HepG2 (cell line): ENCODE data around the gene RNF114. TPM values are rescaled to one million over a fixed set of nuclear protein-coding genes. Genes with fewer than 3 reads are reported as not detected.

ENCODE experiments used
- ATAC-seq: fragments of 200-7000 bp; cut with Tn5 transposase; 3 replicates; pipeline ENCODE4 v1.9.1; 2020; ENCODE audit warnings: mild to moderate bottlenecking, moderate library complexity
- BruUV-seq: library from RNA; stranded (reverse); fragments of 400-500 nt; replicated peaks from 2 replicates; lab custom pipeline; 2021; lab: Mats Ljungman, UMichigan
- CTCF ChIA-PET: fragments of 300-600 bp; formaldehyde crosslinking; extraction: SDS; loops from one replicate; lab custom pipeline; 2021; ENCODE audit warnings: low total read pairs, inconsistent platforms, low intra/inter-chr PET ratio; lab: Yijun Ruan, JAX
- POLR2A ChIA-PET: fragments of 350-600 bp; sonication (Branson Sonifier 250); formaldehyde crosslinking; loops from one replicate; lab custom pipeline; 2020; ENCODE audit warnings: antibody characterized with exemption, inconsistent platforms; lab: Yijun Ruan, JAX
- DNase-seq: peaks from one replicate; pipeline ENCODE4 v3.0.0-alpha.2; 2015; ENCODE audit warnings: low spot score
- FAIRE-seq: peaks from 3 replicates; lab custom pipeline; 2011; peaks lifted over from hg19 to GRCh38; lab: Jason Lieb, UNC
- H2AFZ ChIP-seq: one replicate; pipeline ENCODE4 v1.6.1; 2011; ENCODE audit warnings: low read length, inconsistent platforms
- H3K27ac ChIP-seq: fragments of 300-600 bp; 3 replicates; pipeline ENCODE4 v1.8.0; 2011; ENCODE audit warnings: mixed run types, mild to moderate bottlenecking, mixed read lengths, low read length, inconsistent platforms; ENCODE audit not compliant: insufficient read depth; ENCODE audit errors: extremely low read length
- H3K27me3 ChIP-seq, 2 experiments: fragments of 200-600 bp in 1 of 2; 2 replicates in 1 of 2; 3 replicates in 1 of 2; pipeline versions ENCODE4 v1.6.0 to v1.8.0; 2011; ENCODE audit warnings: low read length in 2 of 2, mild to moderate bottlenecking in 2 of 2, moderate library complexity in 2 of 2, inconsistent platforms in 1 of 2; ENCODE audit not compliant: insufficient read depth in 2 of 2, control insufficient read depth in 1 of 2
- H3K36me3 ChIP-seq, 2 experiments: fragments of 200-600 bp in 1 of 2; replicated peaks in 1 of 2; 2 replicates in 1 of 2; 3 replicates in 1 of 2; pipeline versions ENCODE4 v1.5.1 to v1.8.0; 2011; ENCODE audit warnings: low read length in 2 of 2, inconsistent platforms in 1 of 2; ENCODE audit not compliant: insufficient read depth in 2 of 2, control insufficient read depth in 1 of 2
- H3K4me1 ChIP-seq: 2 replicates; pipeline ENCODE4 v1.5.1; 2012; ENCODE audit warnings: low read length, inconsistent platforms; ENCODE audit not compliant: insufficient read depth
- H3K4me2 ChIP-seq: 2 replicates; pipeline ENCODE4 v1.6.0; 2011; ENCODE audit warnings: low read depth, low read length, inconsistent platforms
- H3K4me3 ChIP-seq, 3 experiments: fragments of 200-600 bp in 1 of 3; sonication (generic), shearing (Covaris generic) in 1 of 3; replicated peaks in 1 of 3; 2 replicates each; pipeline ENCODE4 v1.5.1; 2011 to 2016; ENCODE audit warnings: low read length in 3 of 3, inconsistent platforms in 2 of 3, low read depth in 2 of 3, mild to moderate bottlenecking in 2 of 3, control low read depth in 1 of 3, mixed read lengths in 1 of 3; ENCODE audit not compliant: insufficient read depth in 1 of 3
- H3K79me2 ChIP-seq: one replicate; pipeline ENCODE4 v1.6.1; 2011; ENCODE audit warnings: low read length, inconsistent platforms; ENCODE audit not compliant: insufficient read depth
- H3K9ac ChIP-seq: 2 replicates; pipeline ENCODE4 v1.6.0; 2011; ENCODE audit warnings: mild to moderate bottlenecking, low read depth, low read length, inconsistent platforms; ENCODE audit not compliant: insufficient read depth
- H3K9me3 ChIP-seq: 2 replicates; pipeline ENCODE4 v1.5.1; 2012; ENCODE audit warnings: mild to moderate bottlenecking, low read length
- H4K20me1 ChIP-seq: 2 replicates; pipeline ENCODE4 v1.6.0; 2011; ENCODE audit warnings: inconsistent platforms, mild to moderate bottlenecking, low read length, moderate library complexity; ENCODE audit not compliant: insufficient read depth
- EED ChIP-seq: sonication (generic); formaldehyde crosslinking; IDR thresholded peaks from 2 replicates; pipeline ENCODE4 v1.5.0; 2020; ENCODE audit warnings: mild to moderate bottlenecking, missing genetic modification reagents
- FOXA1 ChIP-seq, 2 experiments: fragments of 450-650 bp in 1 of 2; sonication (generic) in 1 of 2; formaldehyde crosslinking in 1 of 2; IDR thresholded peaks; 2 replicates each; pipeline versions ENCODE4 v1.4.0 to v1.6.1; 2016 to 2020; ENCODE audit warnings: missing genetic modification reagents in 1 of 2
- KDM1A ChIP-seq: IDR thresholded peaks from 2 replicates; pipeline ENCODE4 v1.6.1; 2016; ENCODE audit warnings: missing compliant biosample characterization
- KLF6 ChIP-seq: IDR thresholded peaks from 2 replicates; pipeline ENCODE4 v1.8.0; 2016; ENCODE audit warnings: missing biosample characterization, missing genetic modification reagents
- NRL ChIP-seq: sonication (generic); formaldehyde crosslinking; IDR thresholded peaks from 2 replicates; pipeline ENCODE4 v1.5.0; 2020; ENCODE audit warnings: missing genetic modification reagents, mild to moderate bottlenecking, moderate library complexity, borderline replicate concordance
- POLR2G ChIP-seq: fragments of 200-400 bp; formaldehyde crosslinking; IDR thresholded peaks from 2 replicates; pipeline ENCODE4 v1.6.1; 2018; ENCODE audit warnings: mild to moderate bottlenecking, low read depth, low read length, moderate library complexity
- RBM39 ChIP-seq: fragments of 200-400 bp; formaldehyde crosslinking; IDR thresholded peaks from one replicate; pipeline ENCODE4 v1.6.1; 2018; ENCODE audit warnings: antibody characterized with exemption, mild to moderate bottlenecking, low read depth, low read length; ENCODE audit not compliant: poor library complexity, severe bottlenecking
- TARDBP ChIP-seq: sonication (generic); formaldehyde crosslinking; IDR thresholded peaks from 2 replicates; pipeline ENCODE4 v1.8.0; 2022; ENCODE audit warnings: mild to moderate bottlenecking, missing genetic modification reagents
- ZKSCAN1 ChIP-seq: fragments of 150-350 bp; IDR thresholded peaks from 2 replicates; pipeline ENCODE4 v1.6.1; 2014; ENCODE audit warnings: low read length
- ZMYM4 ChIP-seq: sonication (generic); formaldehyde crosslinking; IDR thresholded peaks from 2 replicates; pipeline ENCODE4 v1.8.1; 2023; ENCODE audit warnings: mild to moderate bottlenecking, missing genetic modification reagents
- ZNF121 ChIP-seq: sonication (generic); formaldehyde crosslinking; IDR thresholded peaks from 2 replicates; pipeline ENCODE4 v1.5.0; 2020; ENCODE audit warnings: mild to moderate bottlenecking, missing genetic modification reagents
- ZNF430 ChIP-seq: sonication (generic); formaldehyde crosslinking; IDR thresholded peaks from 2 replicates; pipeline ENCODE4 v1.9.0; 2021; ENCODE audit warnings: mild to moderate bottlenecking, missing genetic modification reagents
- ZNF569 ChIP-seq: sonication (generic); formaldehyde crosslinking; IDR thresholded peaks from 2 replicates; pipeline ENCODE4 v1.5.0; 2020; ENCODE audit warnings: mild to moderate bottlenecking, missing genetic modification reagents, moderate library complexity, borderline replicate concordance
- ZNF672 ChIP-seq: sonication (generic); formaldehyde crosslinking; IDR thresholded peaks from 2 replicates; pipeline ENCODE4 v1.8.1; 2022; ENCODE audit warnings: missing genetic modification reagents
- WGBS: methylation state at CpG from one replicate; pipeline ENCODE4 v1.1.6; 2017; ENCODE audit warnings: low lambda C conversion rate; 5-methylcytosine and 5-hydroxymethylcytosine counted together
- in situ Hi-C: cut with HindIII; loops from 2 replicates; pipeline ENCODE4 v1.10.0; 2017; ENCODE audit warnings: low pct_unique_long_range_greater_than_20kb; ENCODE audit not compliant: extremely low pct_ligation_motif_present
- intact Hi-C: fragments of 100-400 bp; cut with micrococcal nuclease; formaldehyde crosslinking; loops from one replicate; pipeline ENCODE4 v1.10.0; 2022; ENCODE audit not compliant: unreplicated experiment
- polyA plus RNA-seq, 8 experiments: library from polyadenylated mRNA; depleted of rRNA in 3 of 8; stranded (reverse) in 7 of 8; unstranded in 1 of 8; fragments of >200 nt; fragmentation: Illumina TruSeq in 4 of 8; extraction: Trizol in 4 of 8; gene quantifications; 2 replicates each; pipeline versions ENCODE4 v1.2.1 to v1.2.3, GENCODE V29; 2011 to 2016; ENCODE audit warnings: low read depth in 4 of 8, missing spikeins in 1 of 8, mixed read lengths in 1 of 8; ENCODE audit not compliant: insufficient read depth in 1 of 8
- total RNA-seq, 5 experiments: library from RNA; depleted of rRNA; stranded (reverse); fragments of >200 nt; fragmentation: Illumina TruSeq; extraction: Trizol; gene quantifications; 2 replicates each; pipeline ENCODE4 v1.2.3, GENCODE V29; 2016; ENCODE audit warnings: low read depth in 1 of 5
- TF ChIP-seq, protein P1 (sequence below): sonication (generic); formaldehyde crosslinking; IDR thresholded peaks from 2 replicates; pipeline ENCODE4 v1.5.1; 2020; ENCODE audit warnings: mild to moderate bottlenecking, missing genetic modification reagents, moderate library complexity
- TF ChIP-seq, protein P2 (sequence below): sonication (generic); formaldehyde crosslinking; IDR thresholded peaks from 2 replicates; pipeline ENCODE4 v1.8.1; 2023; ENCODE audit warnings: mild to moderate bottlenecking, missing genetic modification reagents, borderline replicate concordance
- TF ChIP-seq, protein P3 (sequence below): sonication (generic); formaldehyde crosslinking; IDR thresholded peaks from 2 replicates; pipeline ENCODE4 v1.5.0; 2020; ENCODE audit warnings: missing genetic modification reagents

The RNF114 gene
- total and polyA plus RNA-seq, 2 of the 13 experiments (the other 11 are each of a cell fraction or from before 2014, with no cell fraction given) = 119 to 126 TPM

DNA sequence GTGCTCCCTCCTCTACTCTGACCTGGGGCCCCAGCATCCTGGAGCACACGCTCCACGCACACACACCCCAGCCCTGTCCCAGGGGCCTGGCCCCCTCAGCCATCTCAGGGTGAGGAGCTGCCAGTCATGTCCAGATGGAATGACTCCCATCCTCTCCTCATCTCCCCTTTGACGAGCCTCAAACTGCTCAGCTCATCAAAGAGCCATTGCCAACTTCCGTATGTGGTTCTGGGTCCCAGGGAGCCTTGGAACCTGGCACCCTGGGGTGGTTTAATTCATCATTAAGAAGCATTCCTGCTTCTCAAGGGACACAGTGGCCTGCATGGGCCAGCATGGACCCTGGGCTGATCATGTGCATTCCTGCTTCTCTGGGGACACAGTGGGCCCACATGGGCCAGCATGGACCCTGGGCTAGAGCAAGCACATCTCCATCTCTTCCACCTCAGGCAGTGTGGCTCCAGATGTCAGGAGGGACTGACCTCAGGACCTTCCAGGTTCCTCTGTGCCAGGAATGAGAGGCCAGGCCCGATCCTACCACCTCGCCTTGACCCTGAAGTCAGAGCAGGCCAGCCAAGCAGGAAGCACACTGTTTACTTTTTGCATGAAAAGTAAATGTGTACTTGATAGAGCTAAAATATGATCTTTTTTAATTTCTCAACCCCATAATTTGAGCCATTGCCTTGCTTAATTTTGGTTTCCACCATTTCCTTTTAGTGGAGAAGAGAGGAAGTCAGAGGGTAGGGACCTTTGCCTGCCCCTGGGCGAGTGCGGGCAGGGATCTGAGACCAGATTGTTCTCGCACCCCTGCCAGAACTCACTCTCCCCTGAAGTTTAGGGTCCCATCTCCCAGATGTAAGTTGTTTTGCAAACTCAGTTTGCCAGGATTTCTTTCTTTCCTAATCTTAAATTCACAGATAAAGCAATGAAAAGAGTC lies 46.9 kb upstream of the RNF114 start:
- no TSS peak for BruUV-seq
- ATAC-seq = peak; percentile 7; the same call in 1 of the 3 replicates
- Histone ChIP-seq H3K27ac (no peak overlapping the region), H2AFZ (no peak overlapping the region), H3K4me3 (no peak overlapping the region), H3K36me3 (peaks cover 4 to 16% of the 10 kb centered on the region in 2 experiments), H3K4me1 (peaks cover 14% of the 10 kb centered on the region), H3K4me2 (no peak overlapping the region), H3K9me3 (no peaks in the 10 kb centered on the region), H3K27me3 (no peaks in the 10 kb centered on the region), H3K79me2 (no peaks in the 10 kb centered on the region), H3K9ac (no peak overlapping the region), H4K20me1 (no peaks in the 10 kb centered on the region)
- in situ Hi-C loops = loop anchor here (5.0 to 25.0 kb wide), 2 partner anchors 282 to 552 kb away; no protein-coding TSS in a partner anchor
- CTCF ChIA-PET = interaction anchor here (1.2 to 4.3 kb wide), 5 partner anchors 29 to 555 kb away, joined by 3 to 74 read pairs (median 14); no protein-coding TSS in a partner anchor
- peak; percentile 30 for FAIRE-seq
- POLR2A ChIA-PET = interaction anchor here (0.5 to 1.2 kb wide), 3 partner anchors 10 to 56 kb away, joined by 3 to 5 read pairs (median 3); no protein-coding TSS in a partner anchor
- no peak for DNase-seq
- intact Hi-C loops = loop anchor here (2.0 kb wide), 2 partner anchors 40 to 348 kb away; no protein-coding TSS in a partner anchor
- WGBS = 84% methylated on average over 9 of the region's 9 CpGs
- TF ChIP-seq RBM39 (no peak), ZMYM4 (CRISPR knock-in tag) (no peak), ZNF672 (no peak), ZNF430 (CRISPR knock-in tag) (no peak), TARDBP (CRISPR knock-in tag) (no peak), EED (0 out of 2 replicates have a peak, but pooled peaks have one; percentile 43), ZNF569 (no peak), KDM1A (no peak), KLF6 (CRISPR knock-in tag) (no peak), NRL (CRISPR knock-in tag) (0 out of 2 replicates have a peak, but pooled peaks have one; percentile 69), POLR2G (no peak), ZNF121 (CRISPR knock-in tag) (no peak), FOXA1 (IDR thresholded peaks at IDR 0.05) (no peak), FOXA1 (CRISPR knock-in tag; IDR thresholded peaks at IDR 0.05) (peak; percentile 33; the same call in 1 of the 2 replicates), ZKSCAN1 (no peak)
- TF ChIP-seq, protein P1, sequence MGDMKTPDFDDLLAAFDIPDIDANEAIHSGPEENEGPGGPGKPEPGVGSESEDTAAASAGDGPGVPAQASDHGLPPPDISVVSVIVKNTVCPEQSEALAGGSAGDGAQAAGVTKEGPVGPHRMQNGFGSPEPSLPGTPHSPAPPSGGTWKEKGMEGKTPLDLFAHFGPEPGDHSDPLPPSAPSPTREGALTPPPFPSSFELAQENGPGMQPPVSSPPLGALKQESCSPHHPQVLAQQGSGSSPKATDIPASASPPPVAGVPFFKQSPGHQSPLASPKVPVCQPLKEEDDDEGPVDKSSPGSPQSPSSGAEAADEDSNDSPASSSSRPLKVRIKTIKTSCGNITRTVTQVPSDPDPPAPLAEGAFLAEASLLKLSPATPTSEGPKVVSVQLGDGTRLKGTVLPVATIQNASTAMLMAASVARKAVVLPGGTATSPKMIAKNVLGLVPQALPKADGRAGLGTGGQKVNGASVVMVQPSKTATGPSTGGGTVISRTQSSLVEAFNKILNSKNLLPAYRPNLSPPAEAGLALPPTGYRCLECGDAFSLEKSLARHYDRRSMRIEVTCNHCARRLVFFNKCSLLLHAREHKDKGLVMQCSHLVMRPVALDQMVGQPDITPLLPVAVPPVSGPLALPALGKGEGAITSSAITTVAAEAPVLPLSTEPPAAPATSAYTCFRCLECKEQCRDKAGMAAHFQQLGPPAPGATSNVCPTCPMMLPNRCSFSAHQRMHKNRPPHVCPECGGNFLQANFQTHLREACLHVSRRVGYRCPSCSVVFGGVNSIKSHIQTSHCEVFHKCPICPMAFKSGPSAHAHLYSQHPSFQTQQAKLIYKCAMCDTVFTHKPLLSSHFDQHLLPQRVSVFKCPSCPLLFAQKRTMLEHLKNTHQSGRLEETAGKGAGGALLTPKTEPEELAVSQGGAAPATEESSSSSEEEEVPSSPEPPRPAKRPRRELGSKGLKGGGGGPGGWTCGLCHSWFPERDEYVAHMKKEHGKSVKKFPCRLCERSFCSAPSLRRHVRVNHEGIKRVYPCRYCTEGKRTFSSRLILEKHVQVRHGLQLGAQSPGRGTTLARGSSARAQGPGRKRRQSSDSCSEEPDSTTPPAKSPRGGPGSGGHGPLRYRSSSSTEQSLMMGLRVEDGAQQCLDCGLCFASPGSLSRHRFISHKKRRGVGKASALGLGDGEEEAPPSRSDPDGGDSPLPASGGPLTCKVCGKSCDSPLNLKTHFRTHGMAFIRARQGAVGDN (CRISPR knock-in tag) = 0 out of 2 replicates have a peak, but pooled peaks have one; percentile 8
- TF ChIP-seq, protein P2, sequence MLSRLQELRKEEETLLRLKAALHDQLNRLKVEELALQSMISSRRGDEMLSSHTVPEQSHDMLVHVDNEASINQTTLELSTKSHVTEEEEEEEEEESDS (CRISPR knock-in tag) = no peak
- TF ChIP-seq, protein P3, sequence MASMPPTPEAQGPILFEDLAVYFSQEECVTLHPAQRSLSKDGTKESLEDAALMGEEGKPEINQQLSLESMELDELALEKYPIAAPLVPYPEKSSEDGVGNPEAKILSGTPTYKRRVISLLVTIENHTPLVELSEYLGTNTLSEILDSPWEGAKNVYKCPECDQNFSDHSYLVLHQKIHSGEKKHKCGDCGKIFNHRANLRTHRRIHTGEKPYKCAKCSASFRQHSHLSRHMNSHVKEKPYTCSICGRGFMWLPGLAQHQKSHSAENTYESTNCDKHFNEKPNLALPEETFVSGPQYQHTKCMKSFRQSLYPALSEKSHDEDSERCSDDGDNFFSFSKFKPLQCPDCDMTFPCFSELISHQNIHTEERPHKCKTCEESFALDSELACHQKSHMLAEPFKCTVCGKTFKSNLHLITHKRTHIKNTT (CRISPR knock-in tag) = no peak
